Measurements from ENCODE around the gene TTLL11.

The TTLL11 gene

DNA sequence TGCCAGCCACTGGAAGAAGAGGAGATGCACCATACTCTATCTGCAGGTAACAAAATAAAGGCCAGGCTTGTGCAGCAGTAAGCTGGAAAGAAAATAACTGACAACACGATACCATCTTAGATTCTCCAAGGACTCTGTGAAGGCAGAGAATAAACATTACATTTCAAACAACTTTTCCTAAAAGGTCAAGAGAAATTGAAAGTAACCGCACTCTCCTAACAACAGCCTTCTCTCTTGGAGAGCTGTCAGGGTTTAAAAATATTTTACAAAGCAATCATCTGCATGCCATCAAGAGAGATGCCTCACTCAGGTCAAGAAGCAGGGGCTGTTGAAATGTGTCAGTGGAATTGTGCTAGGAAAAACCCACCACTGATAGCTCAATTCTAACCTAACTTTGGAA lies 13.5 kb upstream of the TTLL11 start (continued):
- TF ChIP-seq TSHZ2 (CRISPR knock-in tag; IDR thresholded peaks at IDR 0.05), result no peak

GRCh38 chr9:122103985-122104384 lies 10.9 kb upstream of the TTLL11 start:
- no peak for ATAC-seq
- TF ChIP-seq BACH2 (CRISPR knock-in tag; IDR thresholded peaks at IDR 0.05; ENCODE audit: borderline replicate concordance), result no peak
- TF ChIP-seq CSRNP3 (CRISPR knock-in tag; IDR thresholded peaks at IDR 0.05), result no peak
- TF ChIP-seq SNAI2 (CRISPR knock-in tag; IDR thresholded peaks at IDR 0.05), result no peak
- TF ChIP-seq ZFP3 (CRISPR knock-in tag; IDR thresholded peaks at IDR 0.05), result no peak
- no peak for TF ChIP-seq ISL1 (CRISPR knock-in tag; IDR thresholded peaks at IDR 0.05)
- TF ChIP-seq PATZ1 (CRISPR knock-in tag; IDR thresholded peaks at IDR 0.05; ENCODE audit: borderline replicate concordance), result no peak
- TF ChIP-seq TCF4 (CRISPR knock-in tag; IDR thresholded peaks at IDR 0.05; ENCODE audit: borderline replicate concordance), result no peak
- no peak for TF ChIP-seq PPARA (CRISPR knock-in tag; IDR thresholded peaks at IDR 0.05; ENCODE audit: borderline replicate concordance)
- no peak for TF ChIP-seq ZNF565 (CRISPR knock-in tag; conservative IDR thresholded peaks at IDR 0.05; ENCODE audit: low read depth)
- TF ChIP-seq GLIS3 (CRISPR knock-in tag; IDR thresholded peaks at IDR 0.05), result no peak
- no peak for TF ChIP-seq CREB5 (CRISPR knock-in tag; IDR thresholded peaks at IDR 0.05; ENCODE audit: low read depth)

DNA sequence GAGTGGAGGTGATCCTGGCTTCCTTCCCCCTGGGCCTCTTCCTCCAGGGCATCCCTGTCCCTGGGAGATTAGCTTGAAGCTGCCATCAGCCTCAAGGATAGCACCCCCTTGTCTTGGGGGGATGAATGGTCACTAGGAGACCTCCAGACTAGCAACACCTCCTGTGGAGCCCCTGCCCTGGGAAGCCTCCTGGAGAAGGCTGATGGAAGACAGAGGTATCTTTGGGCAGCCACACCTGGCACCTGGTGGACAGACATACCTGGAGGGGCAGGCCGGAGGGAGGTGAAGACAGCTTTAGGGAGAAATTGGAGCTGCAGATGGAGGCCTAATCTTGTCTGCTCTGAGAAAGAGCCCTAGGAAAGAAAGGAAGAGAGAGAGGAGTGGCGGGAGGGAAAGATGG lies 9.0 kb upstream of the TTLL11 start:
- ATAC-seq, result no peak
- TF ChIP-seq TSHZ2 (CRISPR knock-in tag; IDR thresholded peaks at IDR 0.05), result no peak
- TF ChIP-seq ZNF565 (CRISPR knock-in tag; conservative IDR thresholded peaks at IDR 0.05; ENCODE audit: low read depth), result no peak
- no peak for TF ChIP-seq ISL1 (CRISPR knock-in tag; IDR thresholded peaks at IDR 0.05)
- TF ChIP-seq CSRNP3 (CRISPR knock-in tag; IDR thresholded peaks at IDR 0.05), result no peak
- TF ChIP-seq SNAI2 (CRISPR knock-in tag; IDR thresholded peaks at IDR 0.05), result no peak
- no peak for TF ChIP-seq TCF4 (CRISPR knock-in tag; IDR thresholded peaks at IDR 0.05; ENCODE audit: borderline replicate concordance)
- TF ChIP-seq RARB (CRISPR knock-in tag; IDR thresholded peaks at IDR 0.05), result no peak
- TF ChIP-seq PATZ1 (CRISPR knock-in tag; IDR thresholded peaks at IDR 0.05; ENCODE audit: borderline replicate concordance), result no peak
- TF ChIP-seq CREB5 (CRISPR knock-in tag; IDR thresholded peaks at IDR 0.05; ENCODE audit: low read depth), result no peak
- no peak for TF ChIP-seq ZC3H10 (CRISPR knock-in tag; IDR thresholded peaks at IDR 0.05)
- TF ChIP-seq OSR1 (CRISPR knock-in tag; IDR thresholded peaks at IDR 0.05), result no peak
- TF ChIP-seq ARNTL (CRISPR knock-in tag; IDR thresholded peaks at IDR 0.05; ENCODE audit: borderline replicate concordance, low read depth), result no peak
- no peak for TF ChIP-seq PPARA (CRISPR knock-in tag; IDR thresholded peaks at IDR 0.05; ENCODE audit: borderline replicate concordance)

Data from SK-N-SH treated with all-trans-retinoic acid at 6 μM for 48 hours (cell line).